Measurements from ENCODE around the gene NEURL1B. TPM values are rescaled to one million over a fixed set of nuclear protein-coding genes. Genes with fewer than 3 reads are reported as not detected.

NEURL1B gene
- total and polyA plus RNA-seq, 12 donors: 9.8 to 99.9 (median 41.5) TPM

GRCh38 chr5:172740428-172741205 lies 99.6 kb downstream of the NEURL1B start:
- DNase-seq: peak in 6 of 7 donors; percentile 83 to 86 (median 84)
- intact Hi-C loops (cut with DNase I): no loop called here
- Histone ChIP-seq H3K27me3 (no peaks in the 10 kb centered on the region), H3K36me3 (replicated peaks in 1 of 2) (no peaks in the 10 kb centered on the region), H3K27ac (peak overlapping the region; percentile 52 to 88 (median 76)), H3K4me1 (replicated peaks in 1 of 2) (peaks cover 8 to 13% of the 10 kb centered on the region in 2 donors), H3K4me3 (no peak overlapping the region), H3K9me3 (replicated peaks in 1 of 3) (no peaks in the 10 kb centered on the region)
- WGBS, 4 donors: 56 to 67% (median 58%) methylated on average over 10 to 15 of the region's 15 CpGs
- TF ChIP-seq POLR2A (IDR thresholded peaks at IDR 0.05) (peak in 1 of 2 donors; percentile 24), CTCF (IDR thresholded peaks at IDR 0.05) (no peak)

Small RNA genes within 50 kb of the gene (microRNA-seq; reads per million reads assigned to microRNA genes)
- gene MIR5003: 0 to 0.38 (median 0) reads per million in 3 donors

Small RNA genes within 50 kb of the gene (small RNA-seq; reads per million reads assigned to genes)
- gene AC027309.2 (0 reads per million in 2 donors), gene MIR5003 (0.08 to 0.12 reads per million in 2 donors)

Other genes with a start within 250 kb of the NEURL1B start
- 100 to 1,000 TPM in 1 of 9 donors, 10 to 100 TPM in 8; 37.5 to 111 (median 58.1) TPM for gene SH3PXD2B, start 186.7 kb upstream of the NEURL1B start, total RNA-seq
- 10 to 100 TPM; 15.2 to 37.9 (median 28.4) TPM for gene SH3PXD2B, start 186.7 kb upstream of the NEURL1B start, polyA plus RNA-seq
- 100 to 1,000 TPM in 7 of 9 donors, 10 to 100 TPM in 2; 60.5 to 603 (median 322) TPM for gene DUSP1, start 129.9 kb downstream of the NEURL1B start, total RNA-seq
- gene DUSP1, start 129.9 kb downstream of the NEURL1B start, polyA plus RNA-seq: 100 to 1,000 TPM in 1 of 3 donors, 10 to 100 TPM in 2; 59.5 to 107 (median 77.1) TPM
- 100 to 1,000 TPM; 108 to 410 (median 248) TPM for gene ERGIC1, start 193.0 kb downstream of the NEURL1B start, total RNA-seq
- gene ERGIC1, start 193.0 kb downstream of the NEURL1B start, polyA plus RNA-seq: 100 to 1,000 TPM in 2 of 3 donors, 10 to 100 TPM in 1; 71.9 to 450 (median 103) TPM